SK-N-SH (cell line): ENCODE measurements around the gene EIF4G1.

Experiments used
- CHD2 ChIP-seq: fragments of 150-350 bp; IDR thresholded peaks from 2 replicates; pipeline ENCODE4 v1.6.1; 2018; ENCODE audit warnings: low read length; ENCODE audit not compliant: partially characterized antibody
- EZH2phosphoT487 ChIP-seq: fragments of 200-600 bp; sonication (generic); IDR thresholded peaks from 2 replicates; pipeline ENCODE4 v1.6.1; 2017; ENCODE audit warnings: low read depth, mixed run types, mild to moderate bottlenecking, antibody characterized with exemption, moderate library complexity, borderline replicate concordance
- FOXJ3 ChIP-seq: sonication (generic); formaldehyde crosslinking; IDR thresholded peaks from 2 replicates; pipeline ENCODE4 v1.5.1; 2020; ENCODE audit warnings: mild to moderate bottlenecking, missing genetic modification reagents
- GABPA ChIP-seq: IDR thresholded peaks from 2 replicates; pipeline ENCODE4 v1.4.0; 2012; ENCODE audit warnings: low read depth, mild to moderate bottlenecking
- MAX ChIP-seq: IDR thresholded peaks from 2 replicates; pipeline ENCODE4 v1.4.0; 2012; ENCODE audit warnings: low read depth
- PBX3 ChIP-seq: IDR thresholded peaks from 2 replicates; pipeline ENCODE4; 2012
- POLR2AphosphoS5 ChIP-seq: IDR thresholded peaks from 2 replicates; pipeline ENCODE4 v1.6.1; 2012; ENCODE audit warnings: low read depth, low read length
- RAD21 ChIP-seq: IDR thresholded peaks from 2 replicates; pipeline ENCODE4 v1.6.1; 2012; ENCODE audit warnings: mild to moderate bottlenecking, low read length
- TAF1 ChIP-seq: IDR thresholded peaks from 2 replicates; pipeline ENCODE4 v1.6.1; 2012; ENCODE audit warnings: low read depth, mild to moderate bottlenecking, low read length, moderate library complexity, borderline replicate concordance
- TEAD4 ChIP-seq: IDR thresholded peaks from 2 replicates; pipeline ENCODE4 v1.4.0; 2012; ENCODE audit warnings: mild to moderate bottlenecking, borderline replicate concordance; ENCODE audit not compliant: insufficient read depth
- TF ChIP-seq, protein P1 (sequence below): fragments of 200-600 bp; sonication (generic); IDR thresholded peaks from 2 replicates; pipeline ENCODE4 v1.6.1; 2017; ENCODE audit warnings: antibody characterized with exemption, mild to moderate bottlenecking, moderate library complexity
- TF ChIP-seq, protein P2 (sequence below): fragments of 150-350 bp; IDR thresholded peaks from 2 replicates; pipeline ENCODE4 v1.6.1; 2017; ENCODE audit warnings: antibody characterized with exemption, low read length, low read depth, borderline replicate concordance

DNA sequence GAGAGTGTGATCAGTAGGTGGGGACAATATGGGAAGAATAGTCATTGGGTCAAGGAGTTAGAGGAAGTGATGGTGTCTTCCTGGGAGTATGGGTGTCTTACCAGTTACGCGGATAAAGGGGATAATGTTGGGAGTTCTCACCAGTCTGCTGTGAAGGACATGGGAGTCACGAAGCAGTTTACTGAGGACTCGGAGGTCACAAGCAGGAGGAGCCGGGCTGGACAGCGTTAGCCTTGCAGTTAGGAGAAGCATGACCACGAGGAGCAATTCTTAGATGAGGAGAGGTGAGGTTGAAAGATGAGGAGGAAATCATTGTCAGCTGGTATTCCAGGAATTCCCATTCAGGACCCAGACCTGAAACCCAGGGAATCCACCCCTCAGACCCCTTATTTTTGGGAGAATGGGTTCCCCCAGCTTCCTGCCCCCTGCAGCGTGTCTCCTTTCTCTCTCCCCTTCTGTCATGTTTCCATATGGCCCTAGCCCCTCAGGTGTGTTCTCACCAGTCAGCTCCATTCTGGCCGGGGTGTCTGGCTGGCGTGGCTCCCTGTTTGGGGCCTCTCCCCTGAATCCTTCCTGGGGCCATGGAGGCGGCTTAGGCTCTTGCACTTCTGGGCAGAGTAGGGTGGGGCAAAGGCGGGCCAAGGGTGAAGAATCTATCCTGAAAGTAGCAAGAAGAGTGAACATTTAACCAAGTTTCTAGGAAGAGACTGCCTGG is 61.5 kb downstream of the EIF4G1 start:
- TF ChIP-seq POLR2AphosphoS5: no peak
- no peak for TF ChIP-seq PBX3
- TF ChIP-seq, protein P1, sequence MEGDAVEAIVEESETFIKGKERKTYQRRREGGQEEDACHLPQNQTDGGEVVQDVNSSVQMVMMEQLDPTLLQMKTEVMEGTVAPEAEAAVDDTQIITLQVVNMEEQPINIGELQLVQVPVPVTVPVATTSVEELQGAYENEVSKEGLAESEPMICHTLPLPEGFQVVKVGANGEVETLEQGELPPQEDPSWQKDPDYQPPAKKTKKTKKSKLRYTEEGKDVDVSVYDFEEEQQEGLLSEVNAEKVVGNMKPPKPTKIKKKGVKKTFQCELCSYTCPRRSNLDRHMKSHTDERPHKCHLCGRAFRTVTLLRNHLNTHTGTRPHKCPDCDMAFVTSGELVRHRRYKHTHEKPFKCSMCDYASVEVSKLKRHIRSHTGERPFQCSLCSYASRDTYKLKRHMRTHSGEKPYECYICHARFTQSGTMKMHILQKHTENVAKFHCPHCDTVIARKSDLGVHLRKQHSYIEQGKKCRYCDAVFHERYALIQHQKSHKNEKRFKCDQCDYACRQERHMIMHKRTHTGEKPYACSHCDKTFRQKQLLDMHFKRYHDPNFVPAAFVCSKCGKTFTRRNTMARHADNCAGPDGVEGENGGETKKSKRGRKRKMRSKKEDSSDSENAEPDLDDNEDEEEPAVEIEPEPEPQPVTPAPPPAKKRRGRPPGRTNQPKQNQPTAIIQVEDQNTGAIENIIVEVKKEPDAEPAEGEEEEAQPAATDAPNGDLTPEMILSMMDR: no peak
- TF ChIP-seq RAD21: no peak
- no peak for TF ChIP-seq TAF1
- TF ChIP-seq, protein P2, sequence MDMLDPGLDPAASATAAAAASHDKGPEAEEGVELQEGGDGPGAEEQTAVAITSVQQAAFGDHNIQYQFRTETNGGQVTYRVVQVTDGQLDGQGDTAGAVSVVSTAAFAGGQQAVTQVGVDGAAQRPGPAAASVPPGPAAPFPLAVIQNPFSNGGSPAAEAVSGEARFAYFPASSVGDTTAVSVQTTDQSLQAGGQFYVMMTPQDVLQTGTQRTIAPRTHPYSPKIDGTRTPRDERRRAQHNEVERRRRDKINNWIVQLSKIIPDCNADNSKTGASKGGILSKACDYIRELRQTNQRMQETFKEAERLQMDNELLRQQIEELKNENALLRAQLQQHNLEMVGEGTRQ: no peak
- TF ChIP-seq MAX: no peak
- no peak for TF ChIP-seq GABPA
- no peak for TF ChIP-seq EZH2phosphoT487
- no peak for TF ChIP-seq CHD2
- no peak for TF ChIP-seq FOXJ3 (CRISPR knock-in tag)
- TF ChIP-seq TEAD4: no peak
